ENCODE results near the gene TSFM. TPM values are rescaled to one million over a fixed set of nuclear protein-coding genes. Genes with fewer than 3 reads are reported as not detected.

The TSFM gene
- total RNA-seq, 1 donor from 2014 or later, result 24.3 TPM

GRCh38 chr12:57842342-57843294 lies 60.0 kb downstream of the TSFM start:
- DNase-seq (no peak), ATAC-seq (no peak)
- Histone ChIP-seq H3K27ac (peak overlapping the region; percentile 100), H3K27me3 (no peaks in the 10 kb centered on the region), H3K4me1 (peaks cover 71% of the 10 kb centered on the region), H3K36me3 (no peaks in the 10 kb centered on the region), H3K9me3 (no peaks in the 10 kb centered on the region), H3K4me3 (peak overlapping the region; percentile 99)
- TF ChIP-seq CTCF (IDR thresholded peaks at IDR 0.05), result no peak
- intact Hi-C loops (cut with DNase I), result no loop called here

- peak; percentile 36 for ATAC-seq
- intact Hi-C loops (cut with DNase I), result no loop called here
- DNase-seq, result peak; percentile 80
- Histone ChIP-seq H3K27me3 (no peaks in the 10 kb centered on the region), H3K27ac (peak overlapping the region; percentile 100), H3K9me3 (no peaks in the 10 kb centered on the region), H3K4me3 (peak overlapping the region; percentile 99), H3K4me1 (peaks cover 48% of the 10 kb centered on the region), H3K36me3 (no peaks in the 10 kb centered on the region)
- TF ChIP-seq CTCF (IDR thresholded peaks at IDR 0.05), result no peak
Measured at GRCh38 chr12:57844709-57845477, 62.3 kb downstream of the TSFM start.

GRCh38 chr12:57845478-57846284 lies 63.1 kb downstream of the TSFM start:
- H3K36me3 ChIP-seq, result no peaks in the 10 kb centered on the region
- TF ChIP-seq CTCF (IDR thresholded peaks at IDR 0.05), result no peak
- intact Hi-C loops (cut with DNase I), result no loop called here
- peak; percentile 93 for DNase-seq
- peaks cover 41% of the 10 kb centered on the region for H3K4me1 ChIP-seq
- H3K27ac ChIP-seq, result peak overlapping the region; percentile 100
- ATAC-seq, result peak; percentile 59
- H3K9me3 ChIP-seq, result no peaks in the 10 kb centered on the region
- no peaks in the 10 kb centered on the region for H3K27me3 ChIP-seq
- peak overlapping the region; percentile 99 for H3K4me3 ChIP-seq

- Histone ChIP-seq H3K4me1 (peaks cover 39% of the 10 kb centered on the region), H3K27ac (peak overlapping the region; percentile 100), H3K27me3 (no peaks in the 10 kb centered on the region), H3K4me3 (peak overlapping the region; percentile 99), H3K36me3 (no peaks in the 10 kb centered on the region), H3K9me3 (no peaks in the 10 kb centered on the region)
- DNase-seq, result no peak
- intact Hi-C loops (cut with DNase I), result no loop called here
- no peak for TF ChIP-seq CTCF (IDR thresholded peaks at IDR 0.05)
- ATAC-seq, result no peak
Measured at GRCh38 chr12:57846285-57846576, 63.6 kb downstream of the TSFM start.

GRCh38 chr12:57846577-57847319 lies 64.2 kb downstream of the TSFM start, which contains the start of gene CTDSP2:
Gene CTDSP2, minus strand, starts transcription at chr12:57846729. Its CDS starts 294 bp downstream, at chr12:57846435.
- intact Hi-C loops (cut with DNase I), result no loop called here
- peaks cover 36% of the 10 kb centered on the region for H3K4me1 ChIP-seq
- peak within 1 kb of the TSS; percentile 99 for H3K4me3 ChIP-seq
- peak within 1 kb of the TSS; percentile 100 for H3K27ac ChIP-seq
- no peaks in the 10 kb centered on the region for H3K9me3 ChIP-seq
- TF ChIP-seq CTCF (IDR thresholded peaks at IDR 0.05), result no peak
- H3K36me3 ChIP-seq, result no peaks in the 10 kb centered on the region
- H3K27me3 ChIP-seq, result no peaks in the 10 kb centered on the region
- ATAC-seq (peak; percentile 92), DNase-seq (peak; percentile 99)
